HCT116 (cell line): ENCODE results near the gene PLA2G2D. TPM values are rescaled to one million over a fixed set of nuclear protein-coding genes. Genes with fewer than 3 reads are reported as not detected.

Experiments
- ATAC-seq: fragments of 200-7000 bp; cut with Tn5 transposase; 2 replicates; pipeline ENCODE4 v1.9.1; 2020; ENCODE audit warnings: mild to moderate bottlenecking, moderate library complexity
- BruUV-seq: library from RNA; stranded (reverse); fragments of 400-500 nt; replicated peaks from 2 replicates; lab custom pipeline; 2021; lab: Mats Ljungman, UMichigan
- CTCF ChIA-PET: fragments of 300-600 bp; sonication (Branson Sonifier 250); formaldehyde crosslinking; loops from one replicate; lab custom pipeline; 2021; ENCODE audit warnings: antibody characterized with exemption; lab: Charles Lee
- POLR2A ChIA-PET: fragments of 300-600, 350-600 bp; sonication (Branson Sonifier 250); formaldehyde crosslinking; loops from one replicate; lab custom pipeline; 2021; ENCODE audit warnings: antibody characterized with exemption; lab: Charles Lee
- RAD21 ChIA-PET, 2 experiments: fragments of 300-600 bp; sonication (Branson Sonifier 250); formaldehyde crosslinking; loops; one replicate each; lab custom pipeline; 2023; ENCODE audit warnings: low total read pairs in 2 of 2; ENCODE audit not compliant: uncharacterized antibody in 2 of 2, unreplicated experiment in 2 of 2, low non-redundant PET in 1 of 2; lab: Charles Lee
- DNase-seq: peaks from one replicate; pipeline ENCODE4 v3.0.0-alpha.2; 2010; ENCODE audit warnings: low read depth, low spot score
- H2AFZ ChIP-seq: fragments of 200-600 bp; shearing (Covaris generic), sonication (generic); 2 replicates; pipeline ENCODE4 v1.6.1; 2017; ENCODE audit warnings: low read depth, mixed run types, mixed read lengths, antibody characterized with exemption, low read length; ENCODE audit not compliant: poor library complexity, severe bottlenecking
- H3K27ac ChIP-seq: 2 replicates; pipeline ENCODE4 v1.5.1; 2012; ENCODE audit warnings: low read depth, low read length
- H3K27me3 ChIP-seq: fragments of 200-600 bp; sonication (generic); 2 replicates; pipeline ENCODE4 v1.6.1; 2016; ENCODE audit warnings: mixed run types, low read length, mixed read lengths; ENCODE audit not compliant: insufficient read depth
- H3K36me3 ChIP-seq, 2 experiments: fragments of 200-500 bp in 1 of 2; fragments of 200-600 bp in 1 of 2; sonication (Bioruptor generic) in 1 of 2; sonication (generic) in 1 of 2; 2 replicates each; pipeline versions ENCODE4 v1.5.1 to v1.6.1; 2014 to 2016; ENCODE audit warnings: low read length in 2 of 2, inconsistent platforms in 1 of 2, mixed read lengths in 1 of 2, mixed run types in 1 of 2; ENCODE audit not compliant: insufficient read depth in 2 of 2, control insufficient read depth in 1 of 2
- H3K4me1 ChIP-seq, 2 experiments: fragments of 200-600 bp in 1 of 2; sonication (generic) in 1 of 2; 2 replicates each; pipeline versions ENCODE4 v1.5.1 to v1.6.1; 2012 to 2017; ENCODE audit warnings: low read length in 2 of 2, inconsistent platforms in 1 of 2, mild to moderate bottlenecking in 1 of 2, mixed read lengths in 1 of 2, mixed run types in 1 of 2, moderate library complexity in 1 of 2; ENCODE audit not compliant: insufficient read depth in 2 of 2, control insufficient read depth in 1 of 2
- H3K4me2 ChIP-seq: fragments of 200-600 bp; sonication (generic); 2 replicates; pipeline ENCODE4 v1.6.1; 2017; ENCODE audit warnings: mixed run types, low read length, mixed read lengths
- H3K4me3 ChIP-seq, 2 experiments: fragments of 200-600 bp in 1 of 2; sonication (generic) in 1 of 2; replicated peaks in 1 of 2; 2 replicates each; pipeline ENCODE4 v1.5.1; 2011 to 2016; ENCODE audit warnings: low read length in 2 of 2, control low read depth in 1 of 2, low read depth in 1 of 2, mild to moderate bottlenecking in 1 of 2, mixed read lengths in 1 of 2, mixed run types in 1 of 2
- H3K79me2 ChIP-seq: fragments of 200-600 bp; sonication (generic); 2 replicates; pipeline ENCODE4 v1.6.1; 2017; ENCODE audit warnings: mild to moderate bottlenecking, mixed run types, low read length, moderate library complexity, mixed read lengths; ENCODE audit not compliant: insufficient read depth
- H3K9ac ChIP-seq: fragments of 200-600 bp; sonication (generic); 2 replicates; pipeline ENCODE4 v1.6.1; 2016; ENCODE audit warnings: low read length, mixed read lengths
- H3K9me2 ChIP-seq: fragments of 200-600 bp; sonication (generic), shearing (Covaris generic); 2 replicates; pipeline ENCODE4 v1.6.1; 2017; ENCODE audit warnings: mixed run types, mild to moderate bottlenecking, moderate library complexity; ENCODE audit not compliant: insufficient read depth
- H3K9me3 ChIP-seq, 2 experiments: fragments of 200-500 bp in 1 of 2; fragments of 200-600 bp in 1 of 2; sonication (Bioruptor generic) in 1 of 2; sonication (generic) in 1 of 2; 2 replicates each; pipeline ENCODE4 v1.6.1; 2014 to 2017; ENCODE audit warnings: low read length in 2 of 2, mixed read lengths in 2 of 2, inconsistent platforms in 1 of 2, low read depth in 1 of 2, mild to moderate bottlenecking in 1 of 2, mixed run types in 1 of 2, moderate library complexity in 1 of 2; ENCODE audit not compliant: control insufficient read depth in 1 of 2, insufficient read depth in 1 of 2
- H4K20me1 ChIP-seq: fragments of 200-600 bp; sonication (generic), shearing (Covaris generic); 2 replicates; pipeline ENCODE4 v1.6.1; 2017; ENCODE audit warnings: mixed run types, mild to moderate bottlenecking, moderate library complexity; ENCODE audit not compliant: insufficient read depth
- CBX3 ChIP-seq: IDR thresholded peaks from 2 replicates; pipeline ENCODE4 v1.6.1; 2012; ENCODE audit warnings: low read depth
- CEBPB ChIP-seq: IDR thresholded peaks from 2 replicates; pipeline ENCODE4 v1.6.1; 2012; ENCODE audit warnings: low read depth
- EGR1 ChIP-seq: IDR thresholded peaks from 2 replicates; pipeline ENCODE4 v1.6.1; 2012; ENCODE audit warnings: low read depth
- ELF1 ChIP-seq: IDR thresholded peaks from 2 replicates; pipeline ENCODE4 v1.6.1; 2012; ENCODE audit warnings: low read depth, borderline replicate concordance
- EZH2 ChIP-seq: fragments of 200-600 bp; sonication (generic); IDR thresholded peaks from 2 replicates; pipeline ENCODE4 v1.6.1; 2017; ENCODE audit warnings: antibody characterized with exemption, mixed run types
- EZH2phosphoT487 ChIP-seq: fragments of 200-600 bp; IDR thresholded peaks from 2 replicates; pipeline ENCODE4 v1.6.1; 2018; ENCODE audit warnings: antibody characterized with exemption, borderline replicate concordance
- FOSL1 ChIP-seq: IDR thresholded peaks from 2 replicates; pipeline ENCODE4 v1.6.1; 2012; ENCODE audit warnings: low read depth
- JUND ChIP-seq: IDR thresholded peaks from 2 replicates; pipeline ENCODE4 v1.6.1; 2012
- POLR2AphosphoS5 ChIP-seq: IDR thresholded peaks from 2 replicates; pipeline ENCODE4 v1.6.1; 2011; ENCODE audit warnings: mild to moderate bottlenecking, low read depth, low read length, moderate library complexity
- RAD21 ChIP-seq: IDR thresholded peaks from 2 replicates; pipeline ENCODE4 v1.6.1; 2012; ENCODE audit warnings: low read depth, mild to moderate bottlenecking
- SIN3A ChIP-seq: IDR thresholded peaks from 2 replicates; pipeline ENCODE4 v1.6.1; 2012; ENCODE audit warnings: low read depth
- SP1 ChIP-seq: IDR thresholded peaks from 2 replicates; pipeline ENCODE4 v1.6.1; 2012; ENCODE audit warnings: low read depth
- SRF ChIP-seq: IDR thresholded peaks from 2 replicates; pipeline ENCODE4 v1.6.1; 2012; ENCODE audit warnings: low read depth
- TCF7L2 ChIP-seq: IDR thresholded peaks from 2 replicates; pipeline ENCODE4 v1.7.0; 2011; ENCODE audit warnings: borderline replicate concordance, inconsistent platforms; ENCODE audit not compliant: insufficient read depth, insufficient read length; ENCODE audit errors: extremely low read depth
- ZBTB33 ChIP-seq: IDR thresholded peaks from 2 replicates; pipeline ENCODE4 v1.6.1; 2011; ENCODE audit warnings: mild to moderate bottlenecking, low read length, moderate library complexity; ENCODE audit not compliant: insufficient replicate concordance; ENCODE audit errors: extremely low read depth
- intact Hi-C: fragments of 100-400 bp; cut with micrococcal nuclease; formaldehyde crosslinking; loops from 2 replicates; pipeline ENCODE4 v1.10.0; 2022
- total RNA-seq: library from RNA; stranded (reverse); gene quantifications from one replicate; pipeline ENCODE4 v1.2.1, GENCODE V29; 2021; ENCODE audit not compliant: unreplicated experiment
- TF ChIP-seq, protein P1 (sequence below), 3 experiments: fragments of 200-600 bp in 1 of 3; sonication (generic) in 1 of 3; IDR thresholded peaks in 2 of 3; conservative IDR thresholded peaks in 1 of 3; 2 replicates each; pipeline ENCODE4 v1.5.1; 2012 to 2017; ENCODE audit warnings: low read depth in 2 of 3, low read length in 2 of 3, antibody characterized with exemption in 1 of 3, borderline replicate concordance in 1 of 3, control low read depth in 1 of 3, mild to moderate bottlenecking in 1 of 3, mixed read lengths in 1 of 3, mixed run types in 1 of 3, moderate library complexity in 1 of 3; ENCODE audit not compliant: insufficient read depth in 1 of 3

The PLA2G2D gene
- total RNA-seq, 1 experiment from 2014 or later, result not detected

DNA sequence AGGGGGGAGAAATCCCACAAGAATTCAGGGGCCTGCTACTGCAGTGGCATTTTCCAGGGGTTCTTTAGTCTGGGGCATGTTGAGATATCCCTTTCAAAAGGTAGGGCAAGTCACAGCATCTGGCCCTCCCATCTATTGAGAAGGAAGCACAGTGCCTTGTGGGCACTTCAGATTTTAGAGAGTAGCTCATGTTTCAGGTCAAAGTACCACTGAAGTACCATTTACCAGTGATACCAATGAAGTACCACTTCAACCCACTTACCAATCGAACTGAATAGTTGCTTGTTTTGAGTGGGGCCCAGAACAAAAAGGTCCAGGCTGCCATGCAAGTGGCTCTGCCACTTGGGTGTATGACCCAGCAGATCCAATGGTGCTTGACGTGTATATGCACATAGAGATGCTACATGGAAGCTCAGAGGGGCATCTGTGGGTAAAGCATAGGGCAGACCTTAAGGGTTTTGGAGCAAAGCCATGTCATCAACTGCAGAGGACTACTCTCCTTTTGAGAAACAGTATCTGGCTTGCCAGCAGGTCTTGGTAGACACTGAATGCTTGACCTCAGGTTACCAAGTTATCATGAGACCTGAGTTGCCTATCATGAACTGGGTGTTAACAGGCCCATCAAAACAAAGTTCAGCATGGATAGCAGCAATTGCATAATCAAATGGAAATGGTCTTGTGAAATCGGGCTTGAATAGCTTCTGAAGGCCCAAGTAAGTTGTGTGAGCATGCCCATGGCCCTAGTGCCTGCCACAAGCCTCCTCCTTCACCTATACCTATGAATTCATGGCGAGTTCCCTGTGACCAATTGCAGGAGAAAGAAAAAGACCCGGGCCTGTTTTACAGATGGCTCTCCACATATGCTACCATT lies 23.5 kb downstream of the PLA2G2D start:
- Histone ChIP-seq H3K9me3 (no peaks in the 10 kb centered on the region), H3K36me3 (no peaks in the 10 kb centered on the region), H3K4me3 (no peak overlapping the region), H3K9me2 (no peaks in the 10 kb centered on the region), H3K79me2 (no peaks in the 10 kb centered on the region), H3K9ac (no peak overlapping the region), H3K27me3 (peaks cover 10% of the 10 kb centered on the region; the same call in 1 of the 2 replicates), H2AFZ (no peak overlapping the region), H3K4me2 (no peak overlapping the region), H3K27ac (no peak overlapping the region), H3K4me1 (no peaks in the 10 kb centered on the region), H4K20me1 (no peaks in the 10 kb centered on the region)
- no TSS peak for BruUV-seq
- no peak for TF ChIP-seq EZH2
- TF ChIP-seq SRF, result no peak
- no peak for TF ChIP-seq CBX3
- TF ChIP-seq ELF1, result no peak
- TF ChIP-seq, protein P1, sequence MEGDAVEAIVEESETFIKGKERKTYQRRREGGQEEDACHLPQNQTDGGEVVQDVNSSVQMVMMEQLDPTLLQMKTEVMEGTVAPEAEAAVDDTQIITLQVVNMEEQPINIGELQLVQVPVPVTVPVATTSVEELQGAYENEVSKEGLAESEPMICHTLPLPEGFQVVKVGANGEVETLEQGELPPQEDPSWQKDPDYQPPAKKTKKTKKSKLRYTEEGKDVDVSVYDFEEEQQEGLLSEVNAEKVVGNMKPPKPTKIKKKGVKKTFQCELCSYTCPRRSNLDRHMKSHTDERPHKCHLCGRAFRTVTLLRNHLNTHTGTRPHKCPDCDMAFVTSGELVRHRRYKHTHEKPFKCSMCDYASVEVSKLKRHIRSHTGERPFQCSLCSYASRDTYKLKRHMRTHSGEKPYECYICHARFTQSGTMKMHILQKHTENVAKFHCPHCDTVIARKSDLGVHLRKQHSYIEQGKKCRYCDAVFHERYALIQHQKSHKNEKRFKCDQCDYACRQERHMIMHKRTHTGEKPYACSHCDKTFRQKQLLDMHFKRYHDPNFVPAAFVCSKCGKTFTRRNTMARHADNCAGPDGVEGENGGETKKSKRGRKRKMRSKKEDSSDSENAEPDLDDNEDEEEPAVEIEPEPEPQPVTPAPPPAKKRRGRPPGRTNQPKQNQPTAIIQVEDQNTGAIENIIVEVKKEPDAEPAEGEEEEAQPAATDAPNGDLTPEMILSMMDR (IDR thresholded peaks at IDR 0.05 in 2 of 3, conservative IDR thresholded peaks at IDR 0.05 in 1 of 3; ENCODE audit: borderline replicate concordance in 1 of 3, insufficient read depth in 1 of 3, low read depth in 2 of 3, low read length in 2 of 3), result no peak
- no peak for TF ChIP-seq TCF7L2
- no peak for TF ChIP-seq FOSL1
- no peak for TF ChIP-seq SIN3A
- no peak for TF ChIP-seq JUND
- no peak for TF ChIP-seq RAD21
- no peak for TF ChIP-seq EGR1
- no peak for TF ChIP-seq ZBTB33
- TF ChIP-seq SP1, result no peak
- TF ChIP-seq EZH2phosphoT487, result no peak
- no peak for TF ChIP-seq CEBPB
- TF ChIP-seq POLR2AphosphoS5, result no peak
- intact Hi-C loops, result no loop called here
- CTCF ChIA-PET, result no interaction called here
- RAD21 ChIA-PET, result no interaction called here
- DNase-seq (no peak), ATAC-seq (no peak)
- POLR2A ChIA-PET, result no interaction called here
